Endothelial cell (in vitro differentiated cells): Measurements from ENCODE around the gene ADAMTSL2. TPM values are rescaled to one million over a fixed set of nuclear protein-coding genes. Genes with fewer than 3 reads are reported as not detected.

ENCODE experiments used
- DNase-seq: peaks from one replicate; pipeline ENCODE4 v3.0.0; 2021; ENCODE audit warnings: low spot score
- H3K27ac Mint-ChIP-seq: one replicate; pipeline ENCODE4 v1.8.0; 2021; ENCODE audit warnings: mixed read lengths, inconsistent platforms; ENCODE audit not compliant: unreplicated experiment
- H3K27me3 Mint-ChIP-seq: one replicate; pipeline ENCODE4 v1.8.0; 2021; ENCODE audit warnings: mild to moderate bottlenecking, moderate library complexity, mixed read lengths, inconsistent platforms; ENCODE audit not compliant: unreplicated experiment
- H3K36me3 Mint-ChIP-seq: one replicate; pipeline ENCODE4 v1.8.0; 2021; ENCODE audit warnings: mild to moderate bottlenecking, low read depth, mixed read lengths, inconsistent platforms; ENCODE audit not compliant: unreplicated experiment
- H3K4me1 Mint-ChIP-seq: one replicate; pipeline ENCODE4 v1.8.0; 2021; ENCODE audit warnings: mild to moderate bottlenecking, mixed read lengths, inconsistent platforms; ENCODE audit not compliant: unreplicated experiment
- H3K4me3 Mint-ChIP-seq: one replicate; pipeline ENCODE4 v1.8.0; 2021; ENCODE audit warnings: mild to moderate bottlenecking, mixed read lengths, inconsistent platforms; ENCODE audit not compliant: unreplicated experiment
- H3K9me3 Mint-ChIP-seq: one replicate; pipeline ENCODE4 v1.8.0; 2021; ENCODE audit warnings: mixed read lengths, inconsistent platforms; ENCODE audit not compliant: unreplicated experiment
- total RNA-seq: library from RNA; stranded (reverse); fragmentation: NEBNext Ultra II Directional; extraction: Animal tissue kit (Norgen Biotek cat#: 25700); gene quantifications from one replicate; pipeline ENCODE4 v1.2.1, GENCODE V29; 2021; ENCODE audit not compliant: unreplicated experiment
- TF ChIP-seq, protein P1 (sequence below): fragments of 200-600 bp; sonication (generic); IDR thresholded peaks from one replicate; pipeline ENCODE4 v1.5.0; 2021; ENCODE audit warnings: antibody characterized with exemption; ENCODE audit not compliant: unreplicated experiment

ADAMTSL2 gene
- total RNA-seq, 1 donor from 2014 or later = 5.9 TPM

DNA sequence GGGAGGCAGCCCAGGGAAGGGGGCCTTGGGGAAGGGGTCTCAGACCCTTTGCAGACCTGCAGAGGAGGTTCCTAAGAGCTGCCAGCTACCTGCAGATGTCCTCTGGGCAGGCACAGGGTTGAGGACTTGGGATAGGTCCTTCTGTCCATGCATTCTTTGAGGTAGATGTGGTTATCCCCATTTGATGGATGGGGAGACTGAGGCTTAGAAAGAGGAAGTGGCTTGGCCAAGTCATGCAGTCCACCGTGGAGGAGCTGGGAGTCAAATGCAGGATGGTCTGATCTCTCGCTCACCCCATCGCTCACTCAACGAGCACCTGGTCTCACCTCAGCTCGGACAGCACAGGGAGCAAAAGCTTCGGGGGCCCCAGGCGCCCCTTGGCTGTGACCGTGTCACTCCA, 20.2 kb downstream of the ADAMTSL2 start:
- peaks cover 29% of the 10 kb centered on the region for H3K4me1 Mint-ChIP-seq
- TF ChIP-seq, protein P1, sequence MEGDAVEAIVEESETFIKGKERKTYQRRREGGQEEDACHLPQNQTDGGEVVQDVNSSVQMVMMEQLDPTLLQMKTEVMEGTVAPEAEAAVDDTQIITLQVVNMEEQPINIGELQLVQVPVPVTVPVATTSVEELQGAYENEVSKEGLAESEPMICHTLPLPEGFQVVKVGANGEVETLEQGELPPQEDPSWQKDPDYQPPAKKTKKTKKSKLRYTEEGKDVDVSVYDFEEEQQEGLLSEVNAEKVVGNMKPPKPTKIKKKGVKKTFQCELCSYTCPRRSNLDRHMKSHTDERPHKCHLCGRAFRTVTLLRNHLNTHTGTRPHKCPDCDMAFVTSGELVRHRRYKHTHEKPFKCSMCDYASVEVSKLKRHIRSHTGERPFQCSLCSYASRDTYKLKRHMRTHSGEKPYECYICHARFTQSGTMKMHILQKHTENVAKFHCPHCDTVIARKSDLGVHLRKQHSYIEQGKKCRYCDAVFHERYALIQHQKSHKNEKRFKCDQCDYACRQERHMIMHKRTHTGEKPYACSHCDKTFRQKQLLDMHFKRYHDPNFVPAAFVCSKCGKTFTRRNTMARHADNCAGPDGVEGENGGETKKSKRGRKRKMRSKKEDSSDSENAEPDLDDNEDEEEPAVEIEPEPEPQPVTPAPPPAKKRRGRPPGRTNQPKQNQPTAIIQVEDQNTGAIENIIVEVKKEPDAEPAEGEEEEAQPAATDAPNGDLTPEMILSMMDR = no peak
- peaks cover 2% of the 10 kb centered on the region for H3K27me3 Mint-ChIP-seq
- H3K4me3 Mint-ChIP-seq = no peak overlapping the region
- no peak overlapping the region for H3K27ac Mint-ChIP-seq
- DNase-seq = no peak
- peaks cover 4% of the 10 kb centered on the region for H3K36me3 Mint-ChIP-seq
- H3K9me3 Mint-ChIP-seq = no peaks in the 10 kb centered on the region

DNA sequence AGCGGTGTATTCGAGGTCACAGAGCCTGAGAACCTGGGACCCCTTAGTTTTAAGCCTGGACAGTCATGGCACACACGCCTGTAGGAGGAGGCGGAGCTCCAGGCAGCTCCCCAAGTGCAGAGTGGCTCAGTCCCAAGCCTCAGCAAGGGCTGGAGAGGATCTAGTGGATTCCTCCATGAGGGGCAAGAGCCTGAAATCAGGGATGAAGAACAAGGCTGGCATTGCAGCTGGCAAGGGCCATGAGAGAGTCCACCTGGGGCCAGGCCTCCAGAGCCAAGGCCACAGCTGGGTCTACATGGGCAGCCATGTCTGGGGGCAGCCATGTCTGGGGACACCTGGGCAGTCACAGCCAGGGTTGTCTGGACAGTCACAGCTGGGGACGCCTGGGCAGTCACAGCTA, 21.9 kb downstream of the ADAMTSL2 start:
- Mint-ChIP-seq H3K27ac (no peak overlapping the region), H3K4me1 (peaks cover 32% of the 10 kb centered on the region), H3K36me3 (peaks cover 4% of the 10 kb centered on the region), H3K27me3 (peaks cover 5% of the 10 kb centered on the region), H3K4me3 (no peak overlapping the region), H3K9me3 (no peaks in the 10 kb centered on the region)
- no peak for DNase-seq
- TF ChIP-seq, protein P1 = no peak

DNA sequence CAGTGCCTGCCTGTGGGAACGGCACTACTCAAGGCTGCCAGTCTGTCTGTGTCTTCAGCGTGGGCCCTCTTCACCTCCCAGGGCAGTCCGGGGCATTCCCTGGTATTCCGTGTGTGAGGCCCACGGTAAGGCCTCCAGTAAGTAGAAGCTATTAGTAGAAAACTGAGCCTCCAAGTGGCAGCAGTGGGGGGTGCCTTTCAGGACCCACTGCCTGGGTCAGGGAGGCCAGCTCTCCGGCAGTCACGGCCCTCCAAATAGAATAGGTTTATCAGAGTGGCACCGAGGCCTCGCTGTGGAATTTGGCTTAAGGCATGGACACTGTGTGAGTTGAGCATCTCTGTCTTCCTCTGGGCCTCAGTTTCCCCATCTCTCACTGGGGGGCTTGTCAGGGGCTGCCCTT, 23.1 kb downstream of the ADAMTSL2 start:
- Mint-ChIP-seq H3K4me1 (peaks cover 32% of the 10 kb centered on the region), H3K36me3 (peaks cover 8% of the 10 kb centered on the region), H3K9me3 (no peaks in the 10 kb centered on the region), H3K4me3 (no peak overlapping the region), H3K27ac (no peak overlapping the region), H3K27me3 (peaks cover 7% of the 10 kb centered on the region)
- no peak for DNase-seq
- TF ChIP-seq, protein P1 = no peak

DNA sequence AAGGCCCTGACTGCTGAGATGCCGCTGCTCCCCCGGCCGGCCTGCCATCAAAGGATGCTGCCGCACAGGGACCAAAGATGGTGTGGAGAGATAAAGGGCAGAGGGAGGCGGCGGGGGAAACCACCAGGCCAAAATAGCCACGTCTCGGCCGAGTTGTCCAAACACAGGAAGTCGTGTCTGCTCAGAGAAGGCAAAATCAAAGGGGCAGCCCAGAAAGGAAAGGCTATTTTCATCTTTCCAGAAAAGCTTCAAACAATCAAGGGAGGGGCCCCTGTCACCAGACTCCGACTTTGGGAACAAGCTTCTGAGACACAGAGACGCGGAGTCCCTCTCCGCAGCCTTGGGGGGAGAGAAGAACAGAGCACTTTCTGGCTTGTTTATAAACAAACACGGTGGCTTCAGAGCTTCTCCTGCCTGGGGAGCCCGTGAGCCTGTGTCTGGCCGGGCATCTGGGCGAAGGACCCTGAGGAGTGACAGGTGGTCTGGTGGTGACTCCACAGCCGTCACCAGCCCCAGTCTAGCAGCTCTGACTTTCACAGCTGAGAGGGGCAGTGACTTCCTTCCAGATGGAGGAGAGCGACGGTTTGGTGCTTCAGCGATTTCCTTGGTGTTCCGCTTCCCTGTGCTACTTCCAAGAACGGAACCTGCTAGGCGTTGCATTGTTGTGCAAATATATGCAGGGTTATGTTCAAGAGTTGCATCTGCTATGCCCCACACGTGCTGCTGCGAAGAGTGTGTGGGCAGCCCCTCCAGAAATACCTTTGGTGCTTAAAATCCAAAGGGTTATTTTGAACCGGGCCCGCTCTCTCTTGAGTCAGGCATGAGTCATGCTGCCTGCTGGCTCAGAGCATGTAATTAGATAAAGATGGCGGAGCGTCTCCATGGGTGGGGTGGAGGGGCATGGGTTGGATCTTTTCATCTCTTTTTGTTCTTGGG, 24.0 kb downstream of the ADAMTSL2 start:
- H3K36me3 Mint-ChIP-seq = peaks cover 8% of the 10 kb centered on the region
- peak; percentile 72 for DNase-seq
- TF ChIP-seq, protein P1 = no peak
- H3K4me3 Mint-ChIP-seq = peak overlapping the region; percentile 38
- peaks cover 34% of the 10 kb centered on the region for H3K4me1 Mint-ChIP-seq
- peaks cover 7% of the 10 kb centered on the region for H3K27me3 Mint-ChIP-seq
- peak overlapping the region; percentile 80 for H3K27ac Mint-ChIP-seq
- no peaks in the 10 kb centered on the region for H3K9me3 Mint-ChIP-seq

DNA sequence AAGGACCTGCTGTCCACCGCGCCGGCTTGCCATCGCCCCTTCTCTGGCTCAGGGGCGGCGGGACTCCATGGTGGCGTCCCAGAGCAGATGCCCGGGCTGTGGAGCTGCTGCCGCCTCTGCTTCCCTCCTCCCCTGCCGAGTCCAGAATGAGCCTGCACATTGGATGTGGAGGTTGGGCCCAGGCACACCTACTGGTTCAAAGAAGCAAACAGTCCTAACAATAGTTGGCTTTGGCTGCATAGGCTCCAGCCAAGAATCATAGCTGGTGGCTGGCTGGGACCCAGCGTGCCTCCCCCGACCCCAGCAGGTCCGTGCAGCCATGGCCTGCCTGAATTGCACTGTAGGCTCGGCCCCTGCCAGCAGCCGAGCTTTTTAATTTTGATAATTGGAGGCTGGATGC, 25.8 kb downstream of the ADAMTSL2 start:
- Mint-ChIP-seq H3K36me3 (peaks cover 4% of the 10 kb centered on the region), H3K27me3 (peaks cover 7% of the 10 kb centered on the region), H3K27ac (no peak overlapping the region), H3K4me3 (no peak overlapping the region), H3K4me1 (peaks cover 35% of the 10 kb centered on the region), H3K9me3 (no peaks in the 10 kb centered on the region)
- DNase-seq = no peak
- TF ChIP-seq, protein P1 = no peak
